B cell (primary cell): Measurements from ENCODE around the gene LIN7A.

Experiments used
- CTCF ChIP-seq: fragments of 200-600 bp; IDR thresholded peaks from one replicate; pipeline ENCODE4 v1.8.0; 2022; ENCODE audit warnings: antibody characterized with exemption, mild to moderate bottlenecking
- EZH2 ChIP-seq: IDR thresholded peaks from 2 replicates; pipeline ENCODE4 v1.6.1; 2012; ENCODE audit warnings: borderline replicate concordance, low read depth, mild to moderate bottlenecking, moderate library complexity, low read length; ENCODE audit not compliant: insufficient read depth, poor library complexity, severe bottlenecking

GRCh38 chr12:80954857-80955520, 17.3 kb upstream of the LIN7A start:
- TF ChIP-seq CTCF (no peak), EZH2 (no peak)
